Measurements from ENCODE around the gene LYSET. TPM values are rescaled to one million over a fixed set of nuclear protein-coding genes. Genes with fewer than 3 reads are reported as not detected.

Gene LYSET
- total RNA-seq, 1 donor from 2014 or later: 31.1 TPM

DNA sequence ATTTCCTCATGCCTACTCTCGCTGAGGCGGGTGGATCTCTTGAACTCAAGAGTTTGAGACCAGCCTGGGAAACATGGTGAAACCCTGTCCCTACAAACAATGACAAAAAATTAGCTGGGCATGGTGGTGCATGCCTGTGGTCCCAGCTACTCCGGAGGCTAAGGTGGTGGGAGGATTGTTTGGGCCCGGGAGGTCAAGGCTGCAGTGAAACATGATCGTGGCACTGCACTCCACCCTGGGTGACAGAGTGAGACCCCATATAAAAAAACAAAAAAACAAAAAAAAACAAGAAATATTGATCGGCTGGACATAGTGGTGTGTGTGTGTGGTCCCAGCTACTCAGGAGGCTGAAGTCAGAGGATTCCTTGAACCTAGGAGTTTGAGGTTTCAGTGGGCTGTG is 9.6 kb upstream of the LYSET start:
- H3K36me3 Mint-ChIP-seq (ENCODE audit: low read depth): no peaks in the 10 kb centered on the region
- no peak overlapping the region for H3K4me3 Mint-ChIP-seq
- H3K9me3 Mint-ChIP-seq: no peaks in the 10 kb centered on the region
- H3K27me3 Mint-ChIP-seq (ENCODE audit: low read depth): peaks cover 2% of the 10 kb centered on the region
- H3K4me1 Mint-ChIP-seq: no peaks in the 10 kb centered on the region
- no peak for DNase-seq (ENCODE audit: low read depth, low spot score)
- H3K27ac Mint-ChIP-seq (ENCODE audit: unreplicated experiment): no peak overlapping the region
- TF ChIP-seq, protein P1, sequence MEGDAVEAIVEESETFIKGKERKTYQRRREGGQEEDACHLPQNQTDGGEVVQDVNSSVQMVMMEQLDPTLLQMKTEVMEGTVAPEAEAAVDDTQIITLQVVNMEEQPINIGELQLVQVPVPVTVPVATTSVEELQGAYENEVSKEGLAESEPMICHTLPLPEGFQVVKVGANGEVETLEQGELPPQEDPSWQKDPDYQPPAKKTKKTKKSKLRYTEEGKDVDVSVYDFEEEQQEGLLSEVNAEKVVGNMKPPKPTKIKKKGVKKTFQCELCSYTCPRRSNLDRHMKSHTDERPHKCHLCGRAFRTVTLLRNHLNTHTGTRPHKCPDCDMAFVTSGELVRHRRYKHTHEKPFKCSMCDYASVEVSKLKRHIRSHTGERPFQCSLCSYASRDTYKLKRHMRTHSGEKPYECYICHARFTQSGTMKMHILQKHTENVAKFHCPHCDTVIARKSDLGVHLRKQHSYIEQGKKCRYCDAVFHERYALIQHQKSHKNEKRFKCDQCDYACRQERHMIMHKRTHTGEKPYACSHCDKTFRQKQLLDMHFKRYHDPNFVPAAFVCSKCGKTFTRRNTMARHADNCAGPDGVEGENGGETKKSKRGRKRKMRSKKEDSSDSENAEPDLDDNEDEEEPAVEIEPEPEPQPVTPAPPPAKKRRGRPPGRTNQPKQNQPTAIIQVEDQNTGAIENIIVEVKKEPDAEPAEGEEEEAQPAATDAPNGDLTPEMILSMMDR (conservative IDR thresholded peaks at IDR 0.05): no peak

DNA sequence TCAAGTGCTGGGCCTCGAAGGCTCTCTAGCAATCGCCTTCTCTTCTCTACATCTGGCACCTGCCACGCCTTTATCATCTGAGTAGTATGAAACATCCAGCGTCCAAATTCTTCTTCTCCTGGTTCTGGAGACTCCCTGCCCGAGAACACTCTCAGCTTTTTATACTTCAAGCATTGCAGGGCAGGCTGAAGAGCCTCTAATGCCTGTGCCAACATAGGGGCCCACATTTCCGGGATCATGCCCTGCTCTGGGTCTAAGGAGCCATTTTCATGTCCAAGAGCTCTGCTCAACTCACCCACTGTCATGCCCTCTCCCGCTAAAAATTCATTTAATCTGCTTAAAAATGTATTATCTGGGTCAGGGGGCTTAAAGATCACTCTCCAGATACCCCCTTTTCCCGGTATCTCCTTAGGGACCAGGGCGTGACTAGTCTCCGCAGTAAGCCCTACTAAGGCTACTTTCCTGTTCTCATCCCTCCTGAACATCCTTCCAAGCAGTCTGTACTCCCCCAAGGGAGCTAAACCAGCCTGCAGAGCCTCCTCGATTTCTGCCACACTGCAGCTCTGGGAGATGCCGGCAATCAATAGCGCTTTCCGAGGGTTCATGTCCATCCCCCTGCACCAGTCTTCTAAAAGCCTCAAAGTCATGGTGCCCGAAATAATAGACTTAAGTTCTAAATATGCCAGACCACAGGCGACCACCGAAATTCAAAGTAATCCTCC is 1.4 kb upstream of the LYSET start:
- no peak for DNase-seq (ENCODE audit: low read depth, low spot score)
- Mint-ChIP-seq H3K4me3 (peak overlapping the region; percentile 94), H3K9me3 (no peaks in the 10 kb centered on the region), H3K27me3 (ENCODE audit: low read depth) (no peaks in the 10 kb centered on the region), H3K27ac (ENCODE audit: unreplicated experiment) (peak overlapping the region; percentile 71), H3K4me1 (peaks cover 26% of the 10 kb centered on the region), H3K36me3 (ENCODE audit: low read depth) (no peaks in the 10 kb centered on the region)
- TF ChIP-seq, protein P1 (conservative IDR thresholded peaks at IDR 0.05): no peak

- Mint-ChIP-seq H3K27ac (ENCODE audit: unreplicated experiment) (peak overlapping the region; percentile 91), H3K9me3 (no peaks in the 10 kb centered on the region), H3K4me3 (peak overlapping the region; percentile 98), H3K4me1 (peaks cover 26% of the 10 kb centered on the region), H3K27me3 (ENCODE audit: low read depth) (no peaks in the 10 kb centered on the region), H3K36me3 (ENCODE audit: low read depth) (no peaks in the 10 kb centered on the region)
- TF ChIP-seq, protein P1 (conservative IDR thresholded peaks at IDR 0.05): no peak
- DNase-seq (ENCODE audit: low read depth, low spot score): no peak
Observed at GRCh38 chr14:93185349-93185720, 218 bp downstream of the LYSET start.

GRCh38 chr14:93186466-93186865 is 1.3 kb downstream of the LYSET start:
- Mint-ChIP-seq H3K36me3 (ENCODE audit: low read depth) (no peaks in the 10 kb centered on the region), H3K27me3 (ENCODE audit: low read depth) (no peaks in the 10 kb centered on the region), H3K4me3 (peak overlapping the region; percentile 79), H3K27ac (ENCODE audit: unreplicated experiment) (no peak overlapping the region), H3K4me1 (peaks cover 26% of the 10 kb centered on the region), H3K9me3 (no peaks in the 10 kb centered on the region)
- TF ChIP-seq, protein P1 (conservative IDR thresholded peaks at IDR 0.05): no peak
- DNase-seq (ENCODE audit: low read depth, low spot score): no peak

GRCh38 chr14:93186956-93187355 is 1.8 kb downstream of the LYSET start:
- Mint-ChIP-seq H3K27ac (ENCODE audit: unreplicated experiment) (no peak overlapping the region), H3K4me3 (no peak overlapping the region), H3K9me3 (no peaks in the 10 kb centered on the region), H3K36me3 (ENCODE audit: low read depth) (no peaks in the 10 kb centered on the region), H3K27me3 (ENCODE audit: low read depth) (no peaks in the 10 kb centered on the region), H3K4me1 (peaks cover 26% of the 10 kb centered on the region)
- TF ChIP-seq, protein P1 (conservative IDR thresholded peaks at IDR 0.05): no peak
- DNase-seq (ENCODE audit: low read depth, low spot score): no peak

Measured in neural crest cell (in vitro differentiated cells).